ENCODE measurements around the gene RSPO4. TPM values are rescaled to one million over a fixed set of nuclear protein-coding genes. Genes with fewer than 3 reads are reported as not detected.
"Not testable (repeated sequence)": the region's sequence is repeated elsewhere in the genome, so short reads cannot be mapped to it uniquely, and the experiment has no call there.

Gene RSPO4
- total RNA-seq, 6 experiments from 2014 or later, result 0.07 to 0.51 TPM; not detected in 4

DNA sequence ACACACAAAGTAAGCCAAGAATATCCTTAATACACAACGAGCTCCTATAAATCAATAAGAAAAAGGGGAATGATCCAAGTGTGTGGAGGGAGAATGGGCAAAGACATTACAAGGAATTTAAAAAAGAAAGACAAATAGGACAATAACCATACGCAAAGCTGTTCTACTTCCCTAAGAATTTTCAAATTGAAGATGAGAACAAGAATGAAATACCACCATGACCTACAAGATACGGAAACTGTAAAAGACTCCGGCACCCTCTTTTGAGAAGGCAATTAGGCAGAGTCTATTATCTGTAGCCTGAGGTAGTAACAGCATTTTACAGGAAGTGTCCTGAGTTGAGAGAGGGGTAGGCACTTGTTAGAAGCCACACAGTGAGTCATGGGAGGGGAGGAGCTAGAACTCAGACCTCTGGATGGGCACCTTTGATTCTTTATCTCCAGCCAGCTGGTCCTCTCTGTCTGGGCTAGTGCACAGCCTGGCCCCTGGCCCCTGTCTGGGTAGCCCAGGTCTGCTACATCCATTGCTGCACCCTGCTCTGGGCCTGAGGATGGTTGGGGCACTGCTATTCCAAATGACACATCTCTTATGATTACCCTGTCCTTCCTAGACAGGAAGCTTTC lies 15.3 kb downstream of the RSPO4 start:
- WGBS (ENCODE audit: insufficient coverage, low coverage, low lambda C conversion rate, missing lambda C conversion rate), result 62% methylated on average over 4 of the region's 4 CpGs

GRCh38 chr20:984994-985393 lies 17.1 kb downstream of the RSPO4 start:
- H3K27ac ChIP-seq; intact Hi-C loops (cut with DNase I); H3K27me3 ChIP-seq; H3K36me3 ChIP-seq; DNase-seq; ATAC-seq; H3K4me3 ChIP-seq; H3K9me3 ChIP-seq; H3K4me1 ChIP-seq: not testable (repeated sequence)
- WGBS (ENCODE audit: insufficient coverage, low coverage, low lambda C conversion rate, missing lambda C conversion rate), result 82% methylated on average over 1 of the region's 1 CpG

More for the DNA sequence above, 15.3 kb downstream of the RSPO4 start:
- Histone ChIP-seq H3K4me3 (no peak overlapping the region), H3K27ac (no peak overlapping the region), H3K4me1 (no peaks in the 10 kb centered on the region), H3K36me3 (no peaks in the 10 kb centered on the region), H3K9me3 (no peaks in the 10 kb centered on the region), H3K27me3 (no peaks in the 10 kb centered on the region)
- no peak for TF ChIP-seq POLR2A (IDR thresholded peaks at IDR 0.05)
- TF ChIP-seq, protein P1, sequence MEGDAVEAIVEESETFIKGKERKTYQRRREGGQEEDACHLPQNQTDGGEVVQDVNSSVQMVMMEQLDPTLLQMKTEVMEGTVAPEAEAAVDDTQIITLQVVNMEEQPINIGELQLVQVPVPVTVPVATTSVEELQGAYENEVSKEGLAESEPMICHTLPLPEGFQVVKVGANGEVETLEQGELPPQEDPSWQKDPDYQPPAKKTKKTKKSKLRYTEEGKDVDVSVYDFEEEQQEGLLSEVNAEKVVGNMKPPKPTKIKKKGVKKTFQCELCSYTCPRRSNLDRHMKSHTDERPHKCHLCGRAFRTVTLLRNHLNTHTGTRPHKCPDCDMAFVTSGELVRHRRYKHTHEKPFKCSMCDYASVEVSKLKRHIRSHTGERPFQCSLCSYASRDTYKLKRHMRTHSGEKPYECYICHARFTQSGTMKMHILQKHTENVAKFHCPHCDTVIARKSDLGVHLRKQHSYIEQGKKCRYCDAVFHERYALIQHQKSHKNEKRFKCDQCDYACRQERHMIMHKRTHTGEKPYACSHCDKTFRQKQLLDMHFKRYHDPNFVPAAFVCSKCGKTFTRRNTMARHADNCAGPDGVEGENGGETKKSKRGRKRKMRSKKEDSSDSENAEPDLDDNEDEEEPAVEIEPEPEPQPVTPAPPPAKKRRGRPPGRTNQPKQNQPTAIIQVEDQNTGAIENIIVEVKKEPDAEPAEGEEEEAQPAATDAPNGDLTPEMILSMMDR (IDR thresholded peaks at IDR 0.05), result no peak
- intact Hi-C loops (cut with DNase I), result no loop called here
- no peak for ATAC-seq
- DNase-seq, result no peak

GRCh38 chr20:982754-983153 lies 19.4 kb downstream of the RSPO4 start:
- H3K4me1 ChIP-seq, result no peaks in the 10 kb centered on the region
- intact Hi-C loops (cut with DNase I), result no loop called here
- no peaks in the 10 kb centered on the region for H3K9me3 ChIP-seq
- no peaks in the 10 kb centered on the region for H3K27me3 ChIP-seq
- 27% methylated on average over 9 of the region's 9 CpGs for WGBS (ENCODE audit: insufficient coverage, low coverage, low lambda C conversion rate, missing lambda C conversion rate)
- no peak for DNase-seq
- no peak for TF ChIP-seq POLR2A (IDR thresholded peaks at IDR 0.05)
- TF ChIP-seq, protein P1 (IDR thresholded peaks at IDR 0.05), result no peak
- no peak for ATAC-seq
- H3K4me3 ChIP-seq, result no peak overlapping the region
- no peaks in the 10 kb centered on the region for H3K36me3 ChIP-seq
- no peak overlapping the region for H3K27ac ChIP-seq

- Histone ChIP-seq H3K36me3 (no peaks in the 10 kb centered on the region), H3K4me3 (no peak overlapping the region), H3K9me3 (no peaks in the 10 kb centered on the region), H3K4me1 (no peaks in the 10 kb centered on the region), H3K27ac (no peak overlapping the region), H3K27me3 (no peaks in the 10 kb centered on the region)
- WGBS (ENCODE audit: insufficient coverage, low coverage, low lambda C conversion rate, missing lambda C conversion rate), result 80% methylated on average over 1 of the region's 1 CpG
- intact Hi-C loops (cut with DNase I), result no loop called here
- DNase-seq, result no peak
- no peak for ATAC-seq
- TF ChIP-seq, protein P1 (IDR thresholded peaks at IDR 0.05), result no peak
- TF ChIP-seq POLR2A (IDR thresholded peaks at IDR 0.05), result no peak
Observed at GRCh38 chr20:977021-977420, 25.1 kb downstream of the RSPO4 start.

GRCh38 chr20:976033-976432 lies 26.1 kb downstream of the RSPO4 start:
- intact Hi-C loops (cut with DNase I), result no loop called here
- no peaks in the 10 kb centered on the region for H3K36me3 ChIP-seq
- 24% methylated on average over 2 of the region's 2 CpGs for WGBS (ENCODE audit: insufficient coverage, low coverage, low lambda C conversion rate, missing lambda C conversion rate)
- DNase-seq, result no peak
- no peak overlapping the region for H3K4me3 ChIP-seq
- H3K27me3 ChIP-seq, result no peaks in the 10 kb centered on the region
- no peak overlapping the region for H3K27ac ChIP-seq
- no peaks in the 10 kb centered on the region for H3K4me1 ChIP-seq
- ATAC-seq, result no peak
- H3K9me3 ChIP-seq, result no peaks in the 10 kb centered on the region
- TF ChIP-seq, protein P1 (IDR thresholded peaks at IDR 0.05), result no peak
- no peak for TF ChIP-seq POLR2A (IDR thresholded peaks at IDR 0.05)

Measured in right lobe of liver (tissue), 6 donors.